NB4 (cell line): ENCODE results near the gene ZNF766.

ENCODE experiments used
- CTCF ChIP-seq: IDR thresholded peaks from one replicate; pipeline ENCODE4 v1.5.1; 2012; ENCODE audit warnings: low read depth, low read length
- POLR2A ChIP-seq: IDR thresholded peaks from 2 replicates; pipeline ENCODE4 v1.6.1; 2011; ENCODE audit warnings: mild to moderate bottlenecking; ENCODE audit not compliant: insufficient read length; ENCODE audit errors: extremely low read depth

- TF ChIP-seq CTCF: no peak
- TF ChIP-seq POLR2A: no peak
Measured at GRCh38 chr19:52227196-52227940, 42.0 kb upstream of the ZNF766 start.
